HG02588 (cell line): ENCODE results near the gene C9orf43.
A peak's percentile ranks its signal among the peaks of the same experiment; 100 is the strongest.
"Not testable (repeated sequence)": the region's sequence is repeated elsewhere in the genome, so short reads cannot be mapped to it uniquely, and the experiment has no call there.

Experiments
- ATAC-seq: cut with Tn5 transposase; IDR thresholded peaks from one replicate; pipeline ENCODE4 v1.9.1; 2021; ENCODE audit warnings: mild to moderate bottlenecking, moderate library complexity; ENCODE audit not compliant: unreplicated experiment

Gene C9orf43

DNA sequence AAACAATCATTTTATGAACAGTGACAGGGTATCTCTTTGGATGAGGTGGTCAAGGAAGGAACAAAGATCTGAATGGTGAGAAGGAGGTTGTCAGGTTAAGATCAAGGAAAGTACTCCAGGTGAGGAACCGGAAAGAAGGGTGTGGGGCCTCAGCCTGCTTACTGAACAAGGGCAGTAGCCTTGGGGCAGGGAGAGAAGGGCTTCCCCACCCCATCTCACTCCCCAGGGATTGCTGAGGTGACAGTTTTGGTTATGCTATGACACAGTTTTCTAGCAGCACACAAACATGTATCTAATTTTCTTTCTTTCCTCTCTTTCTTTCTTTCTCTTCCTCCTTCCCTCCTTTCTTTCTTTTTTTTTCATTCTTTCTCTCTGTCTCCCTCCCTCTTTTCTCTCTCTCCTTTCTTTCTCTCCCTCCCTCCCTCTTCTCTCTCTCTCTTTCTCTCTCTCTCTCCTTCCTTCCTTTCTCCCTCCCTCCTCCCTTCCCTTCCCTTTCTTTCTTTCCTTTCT lies 29.6 kb upstream of the C9orf43 start:
- ATAC-seq: peak; percentile 69

- ATAC-seq: not testable (repeated sequence)
These were observed 29.1 kb upstream of the C9orf43 start for GRCh38 chr9:113381441-113381840.

- ATAC-seq: no peak
These were observed 28.6 kb upstream of the C9orf43 start for GRCh38 chr9:113381909-113382411.

DNA sequence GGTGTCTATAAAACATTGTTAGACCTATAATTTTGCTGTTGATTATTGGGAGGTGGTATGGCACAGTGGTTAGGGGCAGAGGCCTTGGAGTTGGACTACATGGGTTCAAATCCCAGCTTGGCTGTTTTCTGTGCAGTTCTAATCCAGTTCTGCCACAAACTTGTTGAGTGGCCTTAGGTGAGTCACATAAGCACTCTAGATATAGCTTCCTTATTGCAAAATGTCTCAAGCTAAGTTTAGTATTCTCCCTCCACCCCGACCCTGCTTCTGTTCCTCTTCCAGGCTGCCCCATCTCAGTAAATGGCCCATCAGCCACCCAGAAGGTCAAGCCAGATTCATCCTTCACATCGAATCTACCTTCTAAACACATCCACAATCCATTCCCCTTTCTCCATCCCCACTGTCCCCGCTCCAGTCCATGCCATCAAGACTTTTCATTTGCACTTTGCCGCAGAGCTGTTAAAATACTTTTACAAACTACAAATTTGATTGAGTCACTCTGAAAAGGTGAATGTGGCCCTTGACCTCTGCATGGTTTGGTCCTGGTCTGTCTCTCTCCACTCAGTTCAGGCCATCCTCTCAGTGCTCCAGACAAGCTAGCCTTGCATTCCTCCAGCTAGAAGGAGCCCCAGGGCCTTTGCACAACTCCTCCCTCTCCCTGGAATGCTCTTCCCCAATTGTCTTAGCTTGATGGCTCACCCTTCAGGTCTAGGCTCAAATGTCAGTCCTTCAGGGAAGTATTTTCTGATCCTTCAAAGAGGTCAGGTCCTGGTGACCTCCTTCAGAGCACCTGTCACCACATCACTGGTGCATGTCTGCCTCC lies 23.8 kb upstream of the C9orf43 start:
- ATAC-seq: no peak

DNA sequence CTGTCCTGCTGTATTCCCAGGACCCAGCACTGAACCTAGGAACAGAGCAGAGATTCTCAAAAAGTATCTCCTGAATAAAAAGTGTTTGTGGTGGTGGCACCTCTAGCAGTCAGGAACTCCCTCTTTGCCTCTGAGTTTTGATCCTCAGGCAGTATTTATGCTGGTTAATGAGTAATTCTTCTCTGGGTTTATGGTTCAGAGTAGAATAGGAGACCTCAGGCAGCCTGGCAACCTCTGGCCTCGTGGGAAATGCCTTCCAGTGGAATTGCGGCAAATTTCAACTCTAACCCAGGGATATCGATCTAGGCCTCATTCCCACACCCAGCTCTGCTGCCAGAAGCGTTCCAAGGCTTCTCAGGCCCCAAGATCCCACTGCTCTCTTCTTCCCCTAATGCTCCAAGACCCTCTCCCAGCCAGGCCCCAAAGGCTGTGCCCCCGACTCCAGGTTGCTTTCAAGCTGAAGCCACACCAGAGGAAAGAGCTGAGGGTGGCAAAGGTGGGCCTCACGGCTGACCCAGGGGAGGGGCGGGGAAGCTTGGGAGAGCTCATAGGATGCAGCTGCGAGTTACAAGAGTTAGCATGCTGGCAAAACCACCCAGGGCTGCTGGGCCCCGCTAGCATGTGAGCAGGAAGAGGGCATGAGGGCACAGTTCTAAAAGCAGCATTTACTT lies 22.9 kb upstream of the C9orf43 start:
- no peak for ATAC-seq

DNA sequence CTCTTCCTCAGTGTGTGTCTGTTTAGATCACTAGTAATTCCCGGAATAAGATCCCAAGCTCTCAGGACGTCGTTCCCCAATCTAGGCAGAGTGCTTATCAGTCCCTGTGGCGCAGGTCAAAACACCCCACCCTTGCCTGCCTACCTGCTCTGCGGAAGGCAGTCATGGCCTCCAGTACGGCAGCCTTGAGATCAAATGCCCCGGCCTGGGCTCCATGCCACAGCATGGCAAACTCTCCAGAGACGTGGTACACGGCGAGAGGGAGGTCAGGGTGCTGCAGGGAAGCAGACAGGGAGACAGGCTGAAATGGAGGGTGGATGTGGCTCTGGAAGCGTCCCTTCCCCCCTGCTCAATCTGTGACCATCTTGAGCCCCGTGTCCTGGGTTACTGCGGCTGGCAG lies 21.7 kb upstream of the C9orf43 start:
- ATAC-seq: no peak

DNA sequence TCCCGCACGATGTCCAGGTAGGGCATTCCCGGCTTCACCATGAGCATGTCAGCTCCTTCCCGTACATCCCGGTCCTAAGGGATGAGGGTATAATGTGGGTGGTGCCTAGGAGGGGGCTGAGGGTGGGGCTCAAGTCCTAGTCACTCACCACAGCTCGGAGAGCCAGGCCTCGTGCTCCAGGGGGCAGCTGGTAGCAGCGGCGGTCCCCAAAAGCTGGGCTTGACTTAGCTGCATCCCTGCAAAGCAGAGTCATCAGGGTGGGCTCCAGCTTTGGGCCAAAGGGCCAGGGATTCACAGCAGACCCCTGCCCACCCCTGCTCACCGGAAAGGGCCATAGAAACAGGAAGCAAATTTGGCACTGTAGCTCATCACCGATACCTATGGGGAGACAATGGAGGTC lies 21.1 kb upstream of the C9orf43 start:
- no peak for ATAC-seq

DNA sequence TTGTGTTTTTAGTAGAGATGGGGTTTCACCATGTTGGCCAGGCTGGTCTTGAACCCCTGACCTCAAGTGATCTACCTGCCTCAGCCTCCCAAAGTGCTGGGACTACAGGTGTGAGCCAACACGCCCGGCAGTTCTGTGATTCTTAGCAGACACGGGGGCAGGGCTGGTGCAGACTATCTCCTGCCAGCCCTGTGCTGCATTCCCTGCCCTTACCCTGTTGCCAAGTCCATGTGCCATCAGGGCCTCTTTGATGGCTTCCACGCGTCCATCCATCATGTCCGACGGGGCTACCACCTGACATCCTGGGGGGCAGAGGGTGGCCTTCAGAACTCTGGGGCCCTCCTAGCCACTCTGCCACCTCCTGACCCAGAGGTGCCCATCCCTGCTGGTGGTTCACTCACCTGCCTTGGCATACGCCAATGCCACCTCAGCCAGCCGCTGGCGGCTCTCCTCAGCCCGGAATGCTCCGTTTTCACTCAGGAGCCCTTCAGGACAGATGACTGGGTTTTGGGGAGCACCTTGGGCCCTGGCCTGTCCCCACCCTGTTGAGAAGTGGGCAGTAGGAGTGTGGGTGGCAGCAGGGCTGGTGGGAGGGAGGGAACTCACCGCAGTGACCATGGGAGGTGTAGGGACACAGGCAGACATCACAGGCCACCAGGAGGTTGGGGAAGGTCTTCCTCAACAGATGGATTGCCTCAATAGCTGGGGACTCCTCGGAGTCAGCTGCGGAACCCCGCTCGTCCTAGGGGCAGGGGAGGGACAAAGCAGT lies 20.2 kb upstream of the C9orf43 start:
- ATAC-seq: no peak

DNA sequence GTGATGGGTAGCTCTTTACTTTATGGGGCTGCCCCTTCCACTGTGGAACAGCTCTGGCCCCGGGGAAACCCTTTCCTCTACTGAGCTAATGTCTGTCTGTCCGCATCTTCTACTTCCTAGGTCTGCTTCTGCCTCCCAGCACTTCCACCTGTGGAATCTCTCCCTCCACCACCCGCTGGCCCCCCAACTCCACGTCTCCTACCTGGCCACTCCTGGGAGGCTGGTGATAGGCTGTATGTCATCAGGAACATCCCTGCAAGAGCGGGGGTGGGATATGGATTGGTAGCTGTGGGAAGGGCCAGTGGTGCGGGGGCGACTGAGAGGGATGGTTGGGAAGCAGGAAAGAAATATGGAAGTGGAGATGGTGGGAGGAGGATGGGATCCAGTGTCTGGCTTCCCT lies 18.6 kb upstream of the C9orf43 start:
- ATAC-seq: no peak

- ATAC-seq: no peak
These were observed 17.3 kb upstream of the C9orf43 start for GRCh38 chr9:113393281-113393680.

- no peak for ATAC-seq
These were observed 15.3 kb upstream of the C9orf43 start for GRCh38 chr9:113395000-113395861.

DNA sequence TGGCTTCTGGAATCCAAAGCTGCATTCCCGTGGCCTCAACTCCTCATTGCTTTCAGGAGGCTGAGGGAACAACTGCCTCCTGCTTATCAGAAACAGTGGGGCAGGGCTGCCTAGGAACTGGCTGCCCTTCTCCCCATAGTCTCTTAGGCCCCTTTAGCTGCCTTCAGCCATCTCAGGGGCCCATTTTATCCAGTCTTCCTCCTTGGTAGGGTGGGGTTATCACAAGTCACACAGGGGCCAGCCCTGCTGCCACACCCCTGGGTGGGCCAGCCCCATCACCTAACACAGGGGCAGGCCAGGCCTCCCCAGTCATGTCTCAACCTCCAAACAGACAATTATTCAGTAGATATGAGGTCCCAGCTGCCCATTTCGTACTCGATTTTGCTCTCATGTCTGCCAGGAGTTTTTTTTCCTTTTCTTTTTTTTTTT lies 13.3 kb upstream of the C9orf43 start:
- no peak for ATAC-seq

- no peak for ATAC-seq
These were observed 11.8 kb upstream of the C9orf43 start for GRCh38 chr9:113398796-113399195.

DNA sequence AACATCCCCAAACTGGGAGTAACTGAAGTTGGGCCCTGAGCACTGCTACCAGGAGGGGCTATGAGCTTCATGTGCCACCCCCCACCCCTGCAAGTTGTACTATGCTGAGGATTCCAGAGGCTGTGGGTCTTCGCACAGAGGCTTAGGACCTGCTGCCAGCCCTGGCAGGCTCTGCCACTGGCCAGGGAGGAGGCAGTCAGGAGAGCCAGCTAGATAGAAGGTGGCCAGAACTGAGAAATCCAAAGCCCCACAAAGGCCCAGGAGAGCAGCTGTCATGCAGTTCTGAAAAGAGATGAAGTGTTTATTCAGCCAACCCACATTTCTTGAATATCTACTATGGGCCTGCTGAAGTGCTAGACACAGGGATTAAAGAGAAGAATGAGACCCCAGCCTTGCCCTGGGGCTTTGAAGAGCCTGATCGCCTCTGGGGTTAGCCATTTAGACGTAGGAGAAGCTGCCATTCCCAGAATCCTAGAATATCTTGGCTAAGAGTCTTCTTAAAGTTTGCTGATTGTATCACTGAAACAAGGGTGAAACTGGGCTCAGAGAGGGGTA lies 10.8 kb upstream of the C9orf43 start:
- no peak for ATAC-seq

DNA sequence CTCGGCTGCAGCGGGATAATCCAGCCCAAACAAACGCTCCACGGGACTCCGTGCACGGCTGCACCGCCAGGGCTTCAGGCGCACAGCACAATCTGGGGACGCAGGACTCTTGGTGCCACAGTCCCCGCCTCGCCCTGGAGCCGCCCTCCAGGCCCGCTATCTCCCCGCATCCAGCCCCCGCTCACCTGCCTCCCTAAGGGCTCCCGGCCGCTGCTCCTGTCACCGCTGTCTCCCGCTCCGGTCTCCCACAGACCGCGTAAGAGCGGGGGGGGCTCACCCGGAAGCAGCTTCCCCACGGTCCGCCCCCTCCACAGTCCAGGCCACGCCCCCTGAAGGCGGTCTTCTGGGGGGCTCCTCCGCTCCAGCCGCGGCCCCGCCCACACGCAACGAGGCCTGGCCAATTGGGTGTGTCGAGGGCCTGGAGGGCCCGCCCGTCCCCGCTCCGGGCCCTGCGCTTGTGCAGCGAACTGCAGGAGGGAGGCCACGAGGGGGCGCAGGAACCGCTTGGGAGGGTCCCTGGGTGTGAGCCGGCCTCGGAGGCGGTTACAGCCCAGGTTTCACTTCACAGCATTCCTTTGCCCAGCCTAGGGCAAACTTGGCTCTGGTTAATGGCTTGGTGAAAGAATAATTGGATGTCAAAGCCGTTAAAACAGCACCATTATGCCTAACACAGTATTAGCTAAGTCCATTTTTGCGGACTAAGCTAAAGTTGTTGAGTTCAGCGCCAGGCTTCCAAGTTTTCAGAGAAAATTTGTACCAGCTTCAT lies 9.3 kb upstream of the C9orf43 start, which contains the start of gene ALAD:
Gene ALAD (minus strand): TSS at position 258 of the 766 bp plus-strand sequence. CDS start 7,725 bp downstream, outside the sequence.
- peak; percentile 99 for ATAC-seq

GRCh38 chr9:113403646-113404045 lies 6.9 kb upstream of the C9orf43 start:
- ATAC-seq: no peak

DNA sequence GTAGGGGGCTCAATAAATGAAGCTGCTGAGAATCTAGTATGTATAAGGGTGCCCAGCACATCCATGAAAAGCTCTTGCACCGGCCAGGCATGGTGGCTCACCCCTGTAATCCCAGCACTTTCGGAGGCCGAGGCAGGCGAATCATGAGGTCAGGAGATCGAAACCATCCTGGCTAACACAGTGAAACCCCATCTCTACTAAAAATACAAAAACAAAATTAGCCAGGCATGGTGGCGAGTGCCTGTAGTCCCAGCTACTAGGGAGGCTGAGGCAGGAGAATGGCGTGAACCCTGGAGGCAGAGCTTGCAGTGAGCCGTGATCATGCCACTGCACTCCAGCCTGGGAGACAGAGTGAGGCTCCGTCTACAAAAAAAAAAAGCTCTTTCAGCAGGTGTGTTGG lies 4.2 kb upstream of the C9orf43 start:
- not testable (repeated sequence) for ATAC-seq

GRCh38 chr9:113406873-113407511 lies 3.6 kb upstream of the C9orf43 start:
- ATAC-seq: not testable (repeated sequence)

GRCh38 chr9:113409481-113409880 lies 1.1 kb upstream of the C9orf43 start:
- ATAC-seq: no peak
